Activated T-helper 2 cell treated with anti-CD3 and anti-CD28 coated beads, Interferon-gamma antibody, Interleukin-2, Interleukin-4, amounts not matched to agents 10 μg/mL and 5 μg/mL and 100 μg/mL, durations not matched to agents 14 hours and 24 hours and 36 hours (primary cell): ENCODE measurements around the gene HOMER3. TPM values are rescaled to one million over a fixed set of nuclear protein-coding genes. Genes with fewer than 3 reads are reported as not detected.
"Not testable (repeated sequence)": the region's sequence is repeated elsewhere in the genome, so short reads cannot be mapped to it uniquely, and the experiment has no call there.

Source experiments
- DNase-seq: peaks from one replicate; pipeline ENCODE4 v3.0.0; 2021; ENCODE audit warnings: low spot score
- H3K27ac Mint-ChIP-seq: one replicate; pipeline ENCODE4 v1.8.0; 2021; ENCODE audit warnings: mixed read lengths
- H3K27me3 Mint-ChIP-seq: one replicate; pipeline ENCODE4 v1.8.0; 2021; ENCODE audit warnings: low read depth, mixed read lengths
- H3K36me3 Mint-ChIP-seq: one replicate; pipeline ENCODE4 v1.8.0; 2021; ENCODE audit warnings: low read depth, mixed read lengths
- H3K4me1 Mint-ChIP-seq: one replicate; pipeline ENCODE4 v1.8.0; 2021; ENCODE audit warnings: low read depth, mixed read lengths
- H3K4me3 Mint-ChIP-seq: one replicate; pipeline ENCODE4 v1.8.0; 2021; ENCODE audit warnings: low read depth, mild to moderate bottlenecking, moderate library complexity, mixed read lengths
- H3K9me3 Mint-ChIP-seq: one replicate; pipeline ENCODE4 v1.8.0; 2021; ENCODE audit warnings: mixed read lengths
- intact Hi-C: fragments of 100-400 bp; cut with micrococcal nuclease; formaldehyde crosslinking; loops from one replicate; pipeline ENCODE4 v1.15.1; 2023
- total RNA-seq: library from RNA; stranded (reverse); gene quantifications from 2 replicates; pipeline ENCODE4 v1.2.3, GENCODE V29; 2022

HOMER3 gene
- total RNA-seq, 1 donor from 2014 or later = 4.4 TPM

GRCh38 chr19:18931316-18932162, 9.5 kb downstream of the HOMER3 start:
- Mint-ChIP-seq H3K27ac (no peak overlapping the region), H3K9me3 (no peaks in the 10 kb centered on the region), H3K4me1 (peaks cover 4% of the 10 kb centered on the region), H3K4me3 (no peak overlapping the region), H3K36me3 (peaks cover 9% of the 10 kb centered on the region), H3K27me3 (peaks cover 12% of the 10 kb centered on the region)
- no peak for DNase-seq
- intact Hi-C loops = loop anchor here (1.0 kb wide), 2 partner anchors 12 to 295 kb away; partner anchors contain the start of genes COPE and DDX49

- no peak overlapping the region for H3K27ac Mint-ChIP-seq
- no peak for DNase-seq
- H3K36me3 Mint-ChIP-seq = peaks cover 24% of the 10 kb centered on the region
- H3K4me1 Mint-ChIP-seq = peaks cover 4% of the 10 kb centered on the region
- no peaks in the 10 kb centered on the region for H3K9me3 Mint-ChIP-seq
- H3K27me3 Mint-ChIP-seq = peaks cover 8% of the 10 kb centered on the region
- H3K4me3 Mint-ChIP-seq = no peak overlapping the region
- intact Hi-C loops = no loop called here
These were observed 11.7 kb downstream of the HOMER3 start for GRCh38 chr19:18929311-18929710.

- DNase-seq = no peak
- H3K4me1 Mint-ChIP-seq = peaks cover 4% of the 10 kb centered on the region
- H3K4me3 Mint-ChIP-seq = no peak overlapping the region
- H3K36me3 Mint-ChIP-seq = peaks cover 29% of the 10 kb centered on the region
- H3K27ac Mint-ChIP-seq = no peak overlapping the region
- intact Hi-C loops = no loop called here
- H3K27me3 Mint-ChIP-seq = peaks cover 3% of the 10 kb centered on the region
- H3K9me3 Mint-ChIP-seq = no peaks in the 10 kb centered on the region
These were observed 12.8 kb downstream of the HOMER3 start for GRCh38 chr19:18928018-18928805.

- Mint-ChIP-seq H3K4me3 (no peak overlapping the region), H3K27me3 (no peaks in the 10 kb centered on the region), H3K9me3 (no peaks in the 10 kb centered on the region), H3K27ac (no peak overlapping the region), H3K36me3 (peaks cover 51% of the 10 kb centered on the region), H3K4me1 (peaks cover 7% of the 10 kb centered on the region)
- DNase-seq = no peak
- intact Hi-C loops = no loop called here
These were observed 16.3 kb downstream of the HOMER3 start for GRCh38 chr19:18924684-18925213.

- no peaks in the 10 kb centered on the region for H3K9me3 Mint-ChIP-seq
- no peak overlapping the region for H3K27ac Mint-ChIP-seq
- no peak overlapping the region for H3K4me3 Mint-ChIP-seq
- peaks cover 58% of the 10 kb centered on the region for H3K36me3 Mint-ChIP-seq
- intact Hi-C loops = no loop called here
- H3K27me3 Mint-ChIP-seq = no peaks in the 10 kb centered on the region
- peaks cover 14% of the 10 kb centered on the region for H3K4me1 Mint-ChIP-seq
- DNase-seq = no peak
These were observed 18.6 kb downstream of the HOMER3 start for GRCh38 chr19:18922228-18922985.

- Mint-ChIP-seq H3K27me3 (no peaks in the 10 kb centered on the region), H3K36me3 (peaks cover 60% of the 10 kb centered on the region), H3K4me3 (no peak overlapping the region), H3K4me1 (peaks cover 17% of the 10 kb centered on the region), H3K9me3 (no peaks in the 10 kb centered on the region), H3K27ac (no peak overlapping the region)
- no peak for DNase-seq
- intact Hi-C loops = no loop called here
These were observed 19.4 kb downstream of the HOMER3 start for GRCh38 chr19:18921593-18921992.

- H3K27ac Mint-ChIP-seq = peak overlapping the region; percentile 94
- no peaks in the 10 kb centered on the region for H3K27me3 Mint-ChIP-seq
- intact Hi-C loops = no loop called here
- peaks cover 59% of the 10 kb centered on the region for H3K36me3 Mint-ChIP-seq
- no peak for DNase-seq
- peak overlapping the region; percentile 96 for H3K4me3 Mint-ChIP-seq
- no peaks in the 10 kb centered on the region for H3K9me3 Mint-ChIP-seq
- peaks cover 19% of the 10 kb centered on the region for H3K4me1 Mint-ChIP-seq
These were observed 20.6 kb downstream of the HOMER3 start for GRCh38 chr19:18920400-18920799.

- peaks cover 19% of the 10 kb centered on the region for H3K4me1 Mint-ChIP-seq
- H3K9me3 Mint-ChIP-seq = no peaks in the 10 kb centered on the region
- intact Hi-C loops = loop anchor here (1.0 to 5.0 kb wide), 6 partner anchors 12 to 398 kb away; partner anchors contain the start of genes BORCS8, ELL, HOMER3 and RFXANK
- H3K27me3 Mint-ChIP-seq = no peaks in the 10 kb centered on the region
- H3K4me3 Mint-ChIP-seq = peak overlapping the region; percentile 96
- peak overlapping the region; percentile 94 for H3K27ac Mint-ChIP-seq
- peaks cover 61% of the 10 kb centered on the region for H3K36me3 Mint-ChIP-seq
- DNase-seq = no peak
These were observed 21.2 kb downstream of the HOMER3 start for GRCh38 chr19:18919900-18920214.

GRCh38 chr19:18919086-18919899, 21.7 kb downstream of the HOMER3 start, which contains the start of the genes COPE and DDX49:
Gene COPE (minus strand): TSS chr19:18919387. CDS start chr19:18919348, 39 bp downstream.
Gene DDX49 (plus strand): TSS chr19:18919715. CDS start chr19:18919742, 27 bp downstream.
- intact Hi-C loops = loop anchor here (1.0 to 5.0 kb wide), 6 partner anchors 13 to 397 kb away; partner anchors contain the start of genes BORCS8, ELL, HOMER3 and RFXANK
- Mint-ChIP-seq H3K36me3 (peaks cover 56% of the 10 kb centered on the region), H3K4me3 (peak within 1 kb of the TSS; percentile 96), H3K27ac (peak within 1 kb of the TSS; percentile 94), H3K9me3 (no peaks in the 10 kb centered on the region), H3K4me1 (peaks cover 19% of the 10 kb centered on the region), H3K27me3 (no peaks in the 10 kb centered on the region)
- DNase-seq = peak; percentile 98

GRCh38 chr19:18917593-18917992, 23.4 kb downstream of the HOMER3 start:
- H3K27me3 Mint-ChIP-seq, DNase-seq, H3K9me3 Mint-ChIP-seq, H3K27ac Mint-ChIP-seq: not testable (repeated sequence)
- peak overlapping the region; percentile 96 for H3K4me3 Mint-ChIP-seq
- H3K4me1 Mint-ChIP-seq = peaks cover 19% of the 10 kb centered on the region
- peaks cover 61% of the 10 kb centered on the region for H3K36me3 Mint-ChIP-seq
- intact Hi-C loops = loop anchor here (5.0 kb wide), 1 partner anchor 275 kb away; the partner anchor contains the start of genes BORCS8 and RFXANK

- DNase-seq = peak; percentile 22
- H3K4me3 Mint-ChIP-seq = no peak overlapping the region
- no peaks in the 10 kb centered on the region for H3K9me3 Mint-ChIP-seq
- H3K36me3 Mint-ChIP-seq = peaks cover 58% of the 10 kb centered on the region
- peak overlapping the region; percentile 46 for H3K27ac Mint-ChIP-seq
- intact Hi-C loops = loop anchor here (5.0 kb wide), 1 partner anchor 277 kb away; the partner anchor contains the start of genes BORCS8 and RFXANK
- no peaks in the 10 kb centered on the region for H3K27me3 Mint-ChIP-seq
- peaks cover 19% of the 10 kb centered on the region for H3K4me1 Mint-ChIP-seq
These were observed 25.4 kb downstream of the HOMER3 start for GRCh38 chr19:18915639-18916038.
